CD4-positive, alpha-beta T cell treated with Interferon alpha-2 for 1 hour (primary cell): Measurements from ENCODE around the gene ABHD14A.

Experiments
- DNase-seq, 2 donors: peaks; one replicate each; pipeline ENCODE4 v3.0.0-alpha.2; 2020 to 2022

Gene ABHD14A

DNA sequence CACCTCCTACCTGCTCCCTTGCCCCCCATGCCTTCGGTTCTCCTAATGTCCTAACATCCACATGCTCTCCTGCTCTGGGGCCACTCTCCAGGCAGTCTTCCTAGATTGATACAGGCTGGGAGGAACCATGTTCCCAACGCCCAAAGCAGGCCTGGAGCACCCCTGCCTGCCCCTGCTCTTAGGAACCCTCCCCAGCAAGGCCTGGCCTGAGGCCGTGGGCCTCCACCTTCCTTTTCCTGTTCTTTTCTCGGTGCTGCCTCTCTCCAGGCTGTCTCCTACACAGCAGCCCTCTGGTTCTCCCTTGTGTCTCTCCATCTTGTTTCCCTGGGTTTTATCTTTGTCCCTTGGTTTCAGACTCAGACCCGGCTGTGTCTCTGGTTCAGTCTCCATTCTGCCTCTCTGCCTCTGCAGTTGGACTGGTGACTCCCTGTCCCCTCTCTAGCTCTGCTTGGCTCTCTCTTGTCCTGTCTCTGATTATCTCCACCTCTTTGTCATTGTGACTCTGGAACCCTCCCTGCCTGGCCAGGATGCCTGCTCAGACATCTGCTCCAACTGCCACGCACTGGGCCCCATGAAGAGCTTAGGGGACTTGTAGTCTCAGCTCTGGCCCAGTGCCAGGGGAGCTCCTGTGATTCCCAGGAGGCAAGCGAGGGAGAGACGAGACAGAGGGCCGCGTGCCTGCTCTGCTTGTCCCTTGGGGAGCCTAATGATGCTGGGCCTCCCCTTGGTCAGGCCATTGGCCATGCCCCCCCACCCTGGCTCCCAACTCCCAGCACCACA, 46.8 kb downstream of the ABHD14A start:
- DNase-seq, result no peak

- DNase-seq, result no peak
Measured at GRCh38 chr3:52022323-52023100, 47.6 kb downstream of the ABHD14A start.

DNA sequence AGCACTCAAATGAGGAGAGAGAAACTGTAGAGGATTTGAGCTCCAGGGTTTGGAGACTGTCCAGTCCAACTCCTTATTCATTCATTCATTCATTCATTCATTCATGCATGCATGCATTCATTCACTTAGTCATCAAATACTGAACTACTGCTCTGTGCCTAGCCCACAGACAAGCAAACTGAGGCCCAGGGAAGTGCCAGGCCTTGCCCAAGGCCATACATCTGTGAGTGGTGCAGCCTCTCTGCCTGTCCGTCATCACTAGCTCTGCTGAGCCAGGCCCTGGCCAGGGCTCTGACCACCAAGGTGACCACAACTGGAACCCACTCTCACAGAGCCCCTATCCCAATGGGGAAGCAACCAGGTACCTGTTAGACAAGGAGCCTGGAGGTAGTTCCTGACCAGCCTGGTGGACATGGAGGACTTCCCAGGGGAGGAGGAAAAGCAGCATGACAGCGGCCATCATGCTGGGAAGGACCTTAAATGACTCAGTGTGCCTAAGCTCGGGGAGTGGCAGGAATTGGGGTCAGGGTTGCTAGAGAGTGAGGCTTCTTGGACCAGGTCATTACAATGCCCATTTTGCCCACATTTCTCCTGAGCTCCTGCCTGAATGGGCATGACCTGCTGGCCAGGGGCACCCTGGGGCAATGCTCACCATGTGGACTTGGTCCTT, 48.4 kb downstream of the ABHD14A start:
- DNase-seq, result no peak

GRCh38 chr3:52023860-52024764, 49.2 kb downstream of the ABHD14A start:
- DNase-seq, result no peak

DNA sequence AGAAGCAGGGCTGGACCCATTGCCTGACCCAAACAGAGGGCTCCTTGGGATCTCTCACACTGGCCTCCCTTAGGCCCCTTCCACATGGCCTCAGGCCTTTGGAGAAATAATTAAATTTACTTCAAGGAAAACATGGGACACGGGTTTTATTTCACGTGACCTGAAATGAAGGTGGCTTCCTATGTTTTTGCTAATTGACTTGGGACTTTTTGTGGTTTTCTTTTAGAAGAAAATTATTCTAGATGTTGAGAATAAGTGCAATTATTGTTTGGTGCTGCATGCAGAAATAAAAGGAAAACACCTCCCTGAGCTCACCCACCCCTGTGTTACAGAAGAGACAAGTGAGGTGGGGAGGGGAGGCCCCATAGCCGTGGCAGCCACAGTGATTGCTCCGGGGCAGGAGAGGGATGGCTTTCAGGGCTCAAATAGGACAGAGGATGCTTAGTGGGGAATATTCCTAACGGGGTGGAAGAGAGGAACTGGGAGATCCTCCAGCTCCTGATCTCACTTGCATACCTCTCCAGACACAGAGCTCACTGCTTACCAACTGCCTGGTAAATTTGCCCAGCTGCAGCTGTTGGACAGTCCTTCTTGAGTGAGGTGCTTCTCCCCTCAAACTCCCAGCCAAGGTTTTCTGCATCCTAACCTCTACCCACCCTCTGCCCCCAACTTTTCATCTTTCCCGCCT, 50.0 kb downstream of the ABHD14A start:
- no peak for DNase-seq

DNA sequence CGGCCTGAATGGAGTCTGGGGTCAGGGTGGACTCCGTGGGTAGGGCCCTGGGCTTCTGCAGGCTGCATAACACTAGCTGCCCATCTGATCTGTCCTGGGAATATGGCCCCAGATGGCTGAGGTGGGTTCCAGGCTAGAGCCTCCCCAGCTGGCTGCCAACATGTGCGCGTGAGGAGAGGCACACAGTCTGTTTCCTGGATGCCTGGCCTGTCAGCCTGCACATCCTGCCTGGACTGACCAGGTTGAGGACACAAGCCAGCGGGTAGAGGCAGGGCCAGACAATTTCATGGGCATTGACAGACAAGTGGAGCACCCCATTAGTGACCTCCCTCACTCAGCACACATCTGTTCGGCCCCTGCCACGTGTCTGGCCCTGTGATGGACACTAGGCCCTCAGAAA, 50.6 kb downstream of the ABHD14A start:
- DNase-seq, result no peak

DNA sequence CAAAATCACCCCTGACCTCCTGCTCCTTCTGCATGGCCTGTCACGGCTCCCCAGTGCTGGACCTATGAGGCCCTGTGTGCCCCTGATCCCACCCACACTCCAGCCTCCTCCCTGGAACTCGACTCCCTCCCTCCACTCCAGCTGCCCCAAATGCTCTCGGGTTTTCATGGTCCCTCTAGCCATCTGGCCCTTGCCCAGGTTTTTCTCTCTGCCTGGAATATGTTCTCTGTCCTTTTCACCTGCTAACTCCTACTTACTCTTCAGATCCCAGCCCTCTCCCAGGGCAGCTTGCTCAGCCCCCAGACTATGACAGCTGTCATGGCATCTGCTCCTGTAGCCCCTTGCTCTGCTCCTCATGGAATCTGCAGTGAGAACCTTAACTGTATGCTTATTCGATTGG, 51.2 kb downstream of the ABHD14A start:
- no peak for DNase-seq

DNA sequence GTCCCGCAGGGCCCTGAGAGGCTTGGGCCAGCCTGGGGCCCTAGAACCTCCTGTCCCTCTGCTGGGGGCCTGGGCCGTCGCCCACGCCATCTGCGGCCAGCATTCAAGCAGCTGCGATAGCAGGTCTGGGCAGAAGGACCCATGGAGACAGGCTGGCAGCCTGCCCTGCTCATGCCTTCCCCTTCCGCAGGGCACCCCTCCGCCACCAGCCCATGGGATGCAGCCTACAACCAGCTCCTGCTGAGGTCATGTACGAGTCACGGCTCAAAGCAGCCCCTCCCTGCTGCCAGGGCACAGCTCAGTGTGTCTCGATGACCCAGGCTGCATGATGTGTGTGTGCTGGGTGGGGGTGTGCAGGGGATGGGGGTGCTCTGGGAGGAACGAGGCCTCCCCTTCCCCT, 53.7 kb downstream of the ABHD14A start:
- DNase-seq, result no peak

- DNase-seq, result no peak
Measured at GRCh38 chr3:52029053-52029452, 54.2 kb downstream of the ABHD14A start.

GRCh38 chr3:52029535-52029934, 54.7 kb downstream of the ABHD14A start:
- no peak for DNase-seq
